GM21825 (cell line): Measurements from ENCODE around the gene SFI1.
"Not testable (repeated sequence)": the region's sequence is repeated elsewhere in the genome, so short reads cannot be mapped to it uniquely, and the experiment has no call there.

ENCODE experiments used
- ATAC-seq: cut with Tn5 transposase; IDR thresholded peaks from one replicate; pipeline ENCODE4 v1.9.1; 2021; ENCODE audit warnings: mild to moderate bottlenecking, moderate library complexity; ENCODE audit not compliant: unreplicated experiment

The SFI1 gene

DNA sequence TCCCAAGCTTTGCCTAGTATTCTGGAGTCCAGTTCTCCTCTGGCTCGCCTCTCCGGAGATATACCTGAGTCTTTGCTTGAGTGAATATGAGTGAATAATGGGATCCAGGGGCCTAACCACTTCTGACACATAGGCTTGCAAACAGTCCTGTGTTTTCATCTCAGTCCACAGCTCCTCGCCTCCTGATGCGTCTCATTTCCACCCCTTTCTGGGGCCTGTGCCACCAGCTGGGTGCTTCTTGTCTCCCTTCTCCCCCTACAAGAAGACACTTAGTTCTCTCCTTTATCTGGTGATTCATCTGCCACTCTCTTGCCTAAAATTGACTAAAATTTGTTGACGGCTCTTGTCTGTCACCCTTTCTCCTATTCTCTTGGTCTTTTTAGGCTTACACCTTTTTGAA lies 44.6 kb downstream of the SFI1 start:
- no peak for ATAC-seq

DNA sequence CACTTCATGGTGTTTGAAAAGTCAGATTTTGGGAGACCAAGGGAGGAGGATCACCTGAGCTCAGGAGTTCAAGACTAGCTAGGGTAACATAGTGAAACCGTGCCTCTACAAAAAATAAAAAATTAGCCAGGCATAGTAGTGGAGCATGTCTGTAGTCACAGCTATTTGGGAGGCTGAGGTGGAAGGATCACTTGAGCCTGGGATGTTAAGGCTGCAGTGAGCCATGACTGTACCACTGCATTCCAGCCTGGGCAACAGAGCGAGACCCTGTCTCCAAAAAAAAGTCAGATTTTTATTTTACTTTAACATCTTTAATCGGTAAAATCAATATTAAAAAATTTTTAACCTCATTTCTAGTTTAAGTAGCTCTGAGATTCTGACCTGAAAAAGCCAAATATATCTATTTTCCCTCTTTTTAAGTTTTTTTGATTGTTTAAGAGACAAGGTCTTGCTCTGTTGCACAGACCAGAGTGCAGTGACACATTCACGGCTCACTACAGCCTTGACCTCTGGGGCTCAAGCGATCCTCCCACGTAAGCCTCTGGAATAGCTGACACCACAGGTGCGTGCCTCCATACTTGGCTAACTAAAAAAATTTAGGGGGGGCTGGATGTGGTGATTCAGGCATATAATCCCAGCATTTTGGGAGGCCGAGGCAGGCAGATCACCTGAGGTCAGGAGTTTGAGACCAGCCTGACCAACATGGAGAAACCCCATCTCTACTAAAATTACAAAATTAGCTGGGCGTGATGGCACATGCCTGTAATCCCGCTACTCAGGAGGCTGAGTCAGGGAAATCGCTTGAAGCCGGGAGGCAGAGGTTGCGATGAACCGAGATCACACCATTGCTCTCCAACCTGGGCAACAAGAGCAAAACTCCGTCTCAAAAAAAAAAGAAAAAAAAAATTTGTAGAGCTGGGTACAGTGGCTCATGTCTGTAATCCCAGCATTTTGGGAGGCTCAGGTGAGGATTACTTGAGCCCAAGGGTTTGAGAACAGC lies 48.4 kb downstream of the SFI1 start:
- ATAC-seq = no peak

GRCh38 chr22:31550871-31551370 lies 54.6 kb downstream of the SFI1 start:
- ATAC-seq = no peak

GRCh38 chr22:31556627-31557203 lies 60.4 kb downstream of the SFI1 start:
- ATAC-seq = no peak

GRCh38 chr22:31558546-31558945 lies 62.2 kb downstream of the SFI1 start:
- ATAC-seq = not testable (repeated sequence)

DNA sequence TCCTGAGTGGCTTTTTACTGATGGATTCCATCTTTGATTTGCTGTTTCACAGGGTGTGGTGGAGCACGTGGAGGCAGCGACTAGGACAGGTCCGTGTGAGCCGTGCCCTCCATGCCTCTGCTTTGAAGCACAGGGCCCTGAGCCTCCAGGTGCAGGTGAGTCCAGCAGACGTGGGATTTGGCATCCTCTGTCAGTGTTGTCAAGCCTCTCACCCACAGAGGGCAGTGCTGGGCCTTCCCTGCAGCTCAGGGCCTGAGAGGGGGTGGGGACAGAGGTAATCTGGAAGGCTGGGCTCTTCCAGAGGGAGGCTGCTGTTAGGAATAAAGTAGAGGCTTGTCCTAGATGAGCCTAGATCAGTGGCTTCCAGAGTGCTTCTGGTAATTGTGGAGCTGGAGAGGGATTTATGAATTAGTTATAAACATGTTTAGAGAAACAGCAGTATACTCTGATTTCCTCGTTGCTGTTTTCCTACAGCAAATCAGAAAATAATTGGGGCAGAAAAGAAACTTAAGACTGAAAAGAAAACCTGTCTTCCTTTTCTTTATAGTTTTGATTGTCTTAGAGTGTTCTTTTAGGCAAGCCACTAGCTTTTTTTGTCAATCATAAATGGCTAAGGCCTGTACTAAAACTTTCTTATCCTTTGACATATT lies 65.0 kb downstream of the SFI1 start:
- ATAC-seq = no peak

- no peak for ATAC-seq
These were observed 65.6 kb downstream of the SFI1 start for GRCh38 chr22:31561970-31562369.

DNA sequence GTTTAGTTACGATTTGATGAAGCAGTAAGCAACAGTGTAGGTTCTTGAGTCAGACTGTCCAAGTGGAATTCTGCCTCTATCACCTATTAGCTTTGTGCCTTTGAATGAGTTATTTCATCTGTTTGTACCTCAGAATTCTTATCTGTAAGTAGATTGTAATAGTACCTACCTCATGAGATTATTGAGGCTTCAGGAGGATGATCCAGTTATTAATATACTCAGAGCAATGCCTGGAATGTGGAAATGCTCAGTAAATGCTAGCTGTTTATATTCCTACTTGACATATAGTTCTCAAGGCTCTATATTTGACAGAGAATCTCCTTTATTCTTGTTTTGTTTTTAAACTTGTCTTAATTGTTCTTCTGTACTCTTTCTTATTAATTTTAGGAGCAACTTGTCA lies 70.1 kb downstream of the SFI1 start:
- no peak for ATAC-seq

DNA sequence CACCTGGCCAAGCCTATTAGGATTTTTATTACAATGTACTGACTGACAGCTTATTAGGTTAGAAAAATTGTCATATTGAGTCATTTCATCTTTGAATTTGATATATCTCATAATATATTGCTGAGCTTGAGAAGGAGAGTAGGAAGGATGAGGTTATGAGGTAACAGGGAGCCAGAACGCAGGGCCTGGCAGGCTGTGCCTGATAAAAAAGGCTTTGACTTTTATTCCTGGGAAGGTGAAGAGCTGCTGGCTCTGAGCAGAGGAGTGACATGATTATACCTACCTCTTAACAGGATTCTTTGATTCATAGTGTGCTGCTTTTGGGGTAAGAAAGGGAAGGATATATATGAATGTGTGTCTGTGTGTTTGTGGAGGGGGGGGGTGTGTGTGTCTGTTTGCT lies 70.9 kb downstream of the SFI1 start:
- no peak for ATAC-seq

GRCh38 chr22:31567702-31568101 lies 71.4 kb downstream of the SFI1 start:
- ATAC-seq = no peak

GRCh38 chr22:31569126-31569525 lies 72.8 kb downstream of the SFI1 start:
- ATAC-seq = no peak

DNA sequence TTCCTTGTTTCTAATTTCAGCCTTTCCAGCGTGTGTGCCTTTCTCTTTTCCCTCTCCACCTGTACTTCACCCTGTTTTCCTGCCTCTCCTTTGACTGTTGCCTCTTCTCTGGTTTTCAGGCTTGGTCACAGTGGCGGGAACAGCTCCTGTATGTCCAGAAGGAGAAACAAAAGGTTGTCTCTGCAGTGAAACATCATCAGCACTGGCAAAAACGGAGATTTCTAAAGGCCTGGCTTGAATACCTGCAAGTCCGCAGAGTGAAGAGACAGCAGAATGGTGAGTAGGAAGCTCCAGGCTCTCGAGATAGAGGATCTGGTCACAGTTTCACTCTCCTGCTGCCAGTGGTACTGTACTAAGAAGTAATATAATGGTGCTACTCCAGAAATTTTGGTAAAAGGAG lies 76.6 kb downstream of the SFI1 start:
- no peak for ATAC-seq

DNA sequence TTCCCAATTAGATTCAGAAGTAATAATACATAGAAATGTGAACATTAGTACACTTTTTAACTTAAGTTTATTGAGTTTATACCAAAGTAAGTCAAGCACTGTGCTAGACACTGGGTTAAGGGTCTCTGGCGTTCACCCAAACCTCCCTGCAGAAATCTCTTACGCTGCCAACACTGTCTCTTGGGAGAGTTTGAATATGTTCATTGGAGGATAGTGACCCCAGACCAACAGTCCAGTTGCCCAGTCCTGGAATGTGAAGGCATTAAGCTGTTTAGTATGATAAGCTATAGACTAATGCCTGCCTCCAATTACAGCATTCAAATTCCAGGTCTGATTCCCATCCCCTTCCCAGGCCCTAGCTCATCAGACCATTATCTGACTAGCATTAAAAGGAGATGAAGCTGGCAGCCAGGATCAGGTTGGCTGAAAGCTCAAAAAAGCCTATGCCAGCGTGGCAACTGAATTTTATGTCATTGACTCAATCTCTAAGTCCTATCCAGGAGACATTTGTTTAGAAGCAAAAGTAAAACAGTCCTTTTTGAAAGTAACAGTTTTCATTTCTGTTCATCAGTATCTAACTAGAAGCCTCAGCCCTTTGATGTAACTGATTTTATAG lies 77.8 kb downstream of the SFI1 start:
- no peak for ATAC-seq

GRCh38 chr22:31575190-31575589 lies 78.9 kb downstream of the SFI1 start:
- no peak for ATAC-seq

DNA sequence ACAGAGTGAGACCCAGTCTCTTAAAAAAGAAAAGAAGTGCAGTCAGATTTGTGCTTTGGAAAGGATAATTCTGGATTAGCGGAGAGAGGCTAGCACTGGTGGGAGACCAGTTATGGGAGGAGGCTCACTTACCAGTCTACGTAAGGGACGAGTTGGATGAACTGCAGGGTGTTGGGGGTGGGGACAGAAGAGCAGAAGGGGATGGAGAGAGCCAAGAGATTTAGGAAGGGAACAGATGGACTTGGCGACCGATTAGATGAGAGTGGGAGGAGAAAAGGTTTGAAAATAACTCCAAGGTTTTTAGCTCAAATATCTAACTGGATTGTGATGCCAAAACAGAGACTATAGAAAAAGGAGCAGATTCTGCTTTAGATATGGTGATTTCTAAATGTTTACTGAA lies 81.4 kb downstream of the SFI1 start:
- ATAC-seq = no peak

GRCh38 chr22:31578171-31578570 lies 81.8 kb downstream of the SFI1 start:
- ATAC-seq = no peak

GRCh38 chr22:31579835-31580242 lies 83.5 kb downstream of the SFI1 start:
- ATAC-seq = no peak

DNA sequence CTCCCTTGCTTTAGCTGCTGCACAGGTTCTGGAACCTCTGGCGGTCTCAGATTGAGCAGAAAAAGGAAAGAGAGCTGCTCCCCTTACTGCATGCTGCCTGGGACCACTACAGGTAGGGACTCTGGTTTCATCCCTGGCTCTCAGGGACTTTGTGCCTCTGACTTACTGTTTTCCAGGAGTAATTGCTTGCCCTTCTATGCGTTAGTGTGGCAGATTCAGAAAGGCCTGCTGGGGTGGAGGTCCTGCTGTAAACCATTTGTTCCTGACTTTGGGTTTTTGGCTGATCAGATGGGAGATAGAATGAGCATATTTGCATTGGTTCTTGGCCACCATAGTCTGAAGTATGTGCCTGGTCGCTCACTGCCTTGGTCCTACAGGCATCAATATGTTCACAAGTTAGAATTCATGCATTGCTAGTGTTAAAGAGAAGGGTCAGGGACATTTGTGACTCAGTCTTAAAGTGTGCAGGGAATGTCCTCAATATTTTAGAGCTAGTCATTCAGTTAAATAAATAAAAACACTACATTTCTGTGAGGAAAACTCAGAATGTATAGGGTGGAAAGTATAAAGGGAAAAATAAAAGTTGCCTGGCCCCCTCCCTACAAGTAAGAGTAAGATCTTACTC lies 87.6 kb downstream of the SFI1 start:
- no peak for ATAC-seq

DNA sequence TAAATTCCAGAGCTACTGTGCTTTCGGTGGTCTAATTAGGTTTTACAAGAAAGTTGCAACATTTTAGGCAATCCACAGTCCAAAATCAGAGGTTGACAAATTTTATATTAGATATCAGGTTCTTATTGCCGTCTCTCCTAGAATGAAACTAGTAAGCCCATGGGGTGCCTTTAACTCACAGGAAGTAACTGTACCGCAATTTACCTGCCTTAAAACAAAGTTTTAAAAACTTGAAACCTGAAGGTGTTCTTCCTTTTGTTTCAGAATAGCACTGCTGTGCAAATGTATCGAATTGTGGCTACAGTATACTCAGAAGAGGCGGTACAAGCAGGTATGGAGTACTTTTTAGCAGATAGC lies 88.4 kb downstream of the SFI1 start:
- ATAC-seq = no peak

DNA sequence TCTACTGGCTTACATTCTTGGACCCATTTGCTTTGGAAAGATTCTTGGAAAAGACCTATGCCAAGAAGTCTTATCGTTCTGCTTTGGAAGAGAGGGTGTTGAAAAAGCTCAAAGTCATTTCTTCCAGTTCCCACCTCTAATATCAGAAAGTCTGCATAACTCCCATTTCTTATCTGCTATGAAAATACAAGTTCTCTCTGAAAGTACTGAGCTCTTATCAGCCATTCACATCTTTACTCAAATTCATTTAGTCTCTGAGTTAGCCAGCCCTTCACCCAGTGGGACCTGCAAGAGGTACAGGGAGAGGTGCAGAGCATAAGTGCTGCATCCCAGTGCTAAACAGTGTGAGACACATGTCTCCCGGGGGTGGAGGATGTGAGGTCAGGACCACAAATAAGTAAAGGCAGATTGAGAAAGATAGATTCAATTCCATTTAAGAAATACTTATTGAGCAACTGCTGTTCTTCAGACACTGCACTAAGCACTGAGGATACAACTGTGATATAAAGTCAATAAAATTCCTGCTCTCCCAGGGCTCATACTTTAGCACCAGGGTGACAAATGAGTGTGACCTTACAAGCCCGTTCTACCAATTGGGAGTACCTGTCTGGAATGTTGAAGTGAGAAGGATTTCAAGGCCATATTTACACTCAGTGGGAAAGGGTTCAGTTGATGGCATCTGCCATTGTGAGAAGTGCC lies 89.0 kb downstream of the SFI1 start:
- ATAC-seq = no peak
